Esophagus squamous epithelium (tissue), 5 donors: ENCODE data around the gene POLR3H. TPM values are rescaled to one million over a fixed set of nuclear protein-coding genes. Genes with fewer than 3 reads are reported as not detected.
A peak's percentile ranks its signal among the peaks of the same experiment; 100 is the strongest.

ENCODE experiments used
- DNase-seq: peaks from one replicate; lab custom pipeline; 2025; lab: John Stamatoyannopoulos, UW
- H3K27ac ChIP-seq, 4 donors: fragments of 200-600 bp; sonication (generic); one replicate each; pipeline ENCODE4 v1.5.1; 2016 to 2019; ENCODE audit warnings: mild to moderate bottlenecking in 1 of 4
- H3K27me3 ChIP-seq, 4 donors: fragments of 200-600 bp; sonication (generic); 1 replicate in 3 of 4; 2 replicates in 1 of 4; pipeline versions ENCODE4 v1.5.1 to v1.6.0; 2017 to 2021; ENCODE audit warnings: antibody characterized with exemption in 1 of 4
- H3K36me3 ChIP-seq, 3 donors: fragments of 200-600 bp; sonication (generic); one replicate each; pipeline ENCODE4 v1.5.1; 2016 to 2019
- H3K4me1 ChIP-seq, 3 donors: fragments of 200-600 bp; sonication (generic); one replicate each; pipeline ENCODE4 v1.5.1; 2017 to 2019
- H3K4me3 ChIP-seq, 4 donors: fragments of 200-600 bp; sonication (generic); 1 replicate in 3 of 4; 2 replicates in 1 of 4; pipeline ENCODE4 v1.5.1; 2016 to 2019; ENCODE audit warnings: mild to moderate bottlenecking in 2 of 4, moderate library complexity in 1 of 4
- H3K9me3 ChIP-seq, 3 donors: fragments of 200-600 bp; sonication (generic); one replicate each; pipeline ENCODE4 v1.5.1; 2016 to 2019
- CTCF ChIP-seq, 6 experiments: fragments of 450-650 bp in 4 of 6; fragments of 200-600 bp in 2 of 6; sonication (generic) in 2 of 6; IDR thresholded peaks; one replicate each; pipeline ENCODE4 v1.5.1; 2016 to 2019; ENCODE audit warnings: antibody characterized with exemption in 6 of 6, mild to moderate bottlenecking in 4 of 6, moderate library complexity in 4 of 6
- POLR2A ChIP-seq, 4 donors: fragments of 450-650 bp; IDR thresholded peaks; one replicate each; pipeline ENCODE4 v1.6.1; 2017; ENCODE audit warnings: antibody characterized with exemption in 4 of 4, mild to moderate bottlenecking in 4 of 4, moderate library complexity in 3 of 4
- WGBS, 2 donors: methylation state at CpG; one replicate each; pipeline ENCODE4 v1.1.5; 2018; 5-methylcytosine and 5-hydroxymethylcytosine counted together
- intact Hi-C: fragments of 100-400 bp; cut with DNase I; formaldehyde crosslinking; loops from one replicate; pipeline ENCODE4 v1.15.0; 2022
- total RNA-seq, 4 donors: library from RNA; depleted of rRNA; stranded (reverse); fragments of >200 nt; gene quantifications; one replicate each; pipeline ENCODE4 v1.1.0, GENCODE V29; 2016
- donor health status: DM: yes; HTN: yes; CAD: no.

Gene POLR3H
- total RNA-seq, 4 donors from 2014 or later: 13.7 to 23.3 (median 16.1) TPM

DNA sequence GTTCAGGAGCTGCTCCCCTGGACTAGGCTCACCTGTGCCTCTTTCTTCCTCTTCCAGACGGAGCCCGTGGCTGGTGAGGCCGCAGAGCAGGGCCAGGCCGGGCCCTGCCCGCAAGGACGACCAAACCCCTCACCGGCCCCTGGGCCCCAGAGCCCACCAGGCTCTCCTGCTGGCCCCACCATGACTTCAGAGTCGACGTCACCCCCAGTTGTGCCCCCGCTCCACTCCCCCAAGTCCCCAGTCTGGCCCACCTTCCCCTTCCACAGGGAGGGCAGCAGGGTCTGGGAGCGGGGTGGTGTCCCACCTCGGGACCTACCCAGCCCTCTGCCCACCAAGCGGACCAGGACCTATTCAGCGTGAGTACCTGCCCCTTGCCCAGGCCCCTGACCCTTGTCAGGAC, 27.5 kb upstream of the POLR3H start:
- Histone ChIP-seq H3K4me1 (peaks cover 3 to 11% (median 7%) of the 10 kb centered on the region in 3 donors), H3K4me3 (no peak overlapping the region), H3K36me3 (peaks cover 0 to 27% (median 10%) of the 10 kb centered on the region in 3 donors), H3K27ac (no peak overlapping the region), H3K9me3 (no peaks in the 10 kb centered on the region), H3K27me3 (no peaks in the 10 kb centered on the region)
- DNase-seq: no peak
- WGBS, 2 donors: 82 to 91% methylated on average over 3 to 9 of the region's 14 CpGs
- no peak for TF ChIP-seq CTCF (IDR thresholded peaks at IDR 0.05)
- no peak for TF ChIP-seq POLR2A (IDR thresholded peaks at IDR 0.05)
- intact Hi-C loops: no loop called here

- Histone ChIP-seq H3K27me3 (no peaks in the 10 kb centered on the region), H3K4me1 (peaks cover 3 to 14% (median 5%) of the 10 kb centered on the region in 3 donors), H3K27ac (no peak overlapping the region), H3K36me3 (peaks cover 0 to 12% (median 0%) of the 10 kb centered on the region in 3 donors), H3K9me3 (no peaks in the 10 kb centered on the region), H3K4me3 (no peak overlapping the region)
- WGBS, 2 donors: 77 to 80% methylated on average over 2 of the region's 3 CpGs
- no peak for DNase-seq
- TF ChIP-seq POLR2A (IDR thresholded peaks at IDR 0.05): no peak
- TF ChIP-seq CTCF (IDR thresholded peaks at IDR 0.05): no peak
- intact Hi-C loops: no loop called here
Observed at GRCh38 chr22:41570221-41570620, 26.0 kb upstream of the POLR3H start.

- H3K9me3 ChIP-seq: no peaks in the 10 kb centered on the region
- intact Hi-C loops: no loop called here
- H3K36me3 ChIP-seq: no peaks in the 10 kb centered on the region
- no peak for TF ChIP-seq CTCF (IDR thresholded peaks at IDR 0.05)
- no peak for TF ChIP-seq POLR2A (IDR thresholded peaks at IDR 0.05)
- no peak overlapping the region for H3K4me3 ChIP-seq
- H3K27me3 ChIP-seq: no peaks in the 10 kb centered on the region
- DNase-seq: no peak
- 67 to 83% methylated on average over 5 to 6 of the region's 7 CpGs for WGBS, 2 donors
- H3K27ac ChIP-seq: no peak overlapping the region
- H3K4me1 ChIP-seq: peaks cover 0 to 12% (median 0%) of the 10 kb centered on the region in 3 donors
Observed at GRCh38 chr22:41568811-41569210, 24.5 kb upstream of the POLR3H start.

DNA sequence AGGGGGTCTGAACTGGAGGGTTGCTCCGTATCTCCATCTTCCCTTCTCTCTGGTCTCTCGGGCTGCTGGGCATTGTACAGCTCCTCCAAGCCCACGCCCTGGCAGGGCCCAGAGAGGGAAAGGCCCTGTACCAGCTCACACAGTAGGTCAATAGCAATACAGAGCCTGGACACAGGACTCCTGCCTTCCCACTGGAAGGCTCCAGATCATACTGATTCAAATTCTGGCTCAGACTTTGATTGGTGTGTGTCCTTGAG, 23.2 kb upstream of the POLR3H start:
- no peaks in the 10 kb centered on the region for H3K9me3 ChIP-seq
- H3K27me3 ChIP-seq: peaks cover 0 to 10% (median 0%) of the 10 kb centered on the region in 4 donors
- TF ChIP-seq CTCF (IDR thresholded peaks at IDR 0.05) (no peak), POLR2A (IDR thresholded peaks at IDR 0.05) (no peak)
- peaks cover 0 to 24% (median 7%) of the 10 kb centered on the region in 3 donors for H3K4me1 ChIP-seq
- no peak for DNase-seq
- intact Hi-C loops: no loop called here
- 17% methylated on average over 1 of the region's 3 CpGs; no CpG with 5 or more reads in 1 of the 2 donors for WGBS, 2 donors
- H3K27ac ChIP-seq: peak overlapping the region in 2 of 4 donors; percentile 64 to 65
- no peak overlapping the region for H3K4me3 ChIP-seq
- no peaks in the 10 kb centered on the region for H3K36me3 ChIP-seq

- DNase-seq: no peak
- Histone ChIP-seq H3K36me3 (no peaks in the 10 kb centered on the region), H3K4me3 (no peak overlapping the region), H3K27me3 (peaks cover 0 to 29% (median 0%) of the 10 kb centered on the region in 4 donors), H3K9me3 (no peaks in the 10 kb centered on the region), H3K27ac (peak overlapping the region in 3 of 4 donors; percentile 64 to 74 (median 71)), H3K4me1 (peaks cover 3 to 36% (median 7%) of the 10 kb centered on the region in 3 donors)
- TF ChIP-seq CTCF (IDR thresholded peaks at IDR 0.05) (no peak), POLR2A (IDR thresholded peaks at IDR 0.05) (no peak)
- intact Hi-C loops: no loop called here
- 11 to 45% methylated on average over 2 to 8 of the region's 8 CpGs for WGBS, 2 donors
Observed at GRCh38 chr22:41565403-41566054, 21.3 kb upstream of the POLR3H start.
